ENCODE measurements around the gene GRB7. TPM values are rescaled to one million over a fixed set of nuclear protein-coding genes. Genes with fewer than 3 reads are reported as not detected.

GRB7 gene
- total RNA-seq, 1 experiment from 2014 or later = 1.5 TPM

DNA sequence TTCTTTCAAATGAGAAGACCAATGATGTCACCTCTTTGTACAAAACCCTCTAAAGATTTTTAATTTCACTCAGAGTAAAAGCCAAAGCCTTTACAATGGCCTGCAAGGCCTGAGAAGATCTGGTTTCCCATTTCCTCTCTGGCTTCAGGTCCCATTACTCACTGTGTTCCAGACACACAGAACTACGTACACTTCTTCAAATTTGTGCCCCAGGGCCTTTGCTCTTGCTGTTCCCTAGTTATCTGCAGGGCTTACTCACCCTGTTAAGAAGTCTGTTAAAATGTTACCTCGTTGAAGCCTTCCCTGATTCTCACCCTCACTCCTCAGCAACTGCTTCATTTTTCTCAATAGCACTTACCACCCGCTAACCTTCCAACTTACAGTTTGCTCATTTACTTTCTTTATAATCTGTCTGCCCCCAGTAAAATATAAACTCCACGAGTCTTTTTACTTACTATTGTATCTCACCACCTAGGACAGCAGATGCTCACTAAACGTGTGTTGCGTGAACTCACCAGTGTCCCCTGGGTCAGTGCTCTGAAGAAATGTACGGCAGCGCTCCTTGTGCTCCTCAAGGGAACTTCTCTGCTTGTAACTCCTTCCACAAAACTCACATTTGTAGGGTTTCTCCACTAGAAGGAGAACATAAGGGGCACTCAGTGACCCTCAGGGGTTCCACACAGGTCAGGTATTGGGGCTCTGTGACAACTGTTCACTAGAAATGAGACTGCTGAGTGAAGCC is 50.2 kb downstream of the GRB7 start:
- H3K9me3 ChIP-seq (ENCODE audit: low read length) = no peaks in the 10 kb centered on the region
- no peak overlapping the region for H3K9ac ChIP-seq (ENCODE audit: low read length)
- peaks cover 61% of the 10 kb centered on the region for H3K79me2 ChIP-seq (ENCODE audit: low read length)
- H3K9me2 ChIP-seq (replicated peaks; ENCODE audit: insufficient read depth, low read length) = no peaks in the 10 kb centered on the region
- no peak overlapping the region for H2AFZ ChIP-seq (ENCODE audit: low read length)
- peak overlapping the region; percentile 69 for H3K27ac ChIP-seq (ENCODE audit: low read length)
- H3K27me3 ChIP-seq (ENCODE audit: low read length) = no peaks in the 10 kb centered on the region
- H3K36me3 ChIP-seq (ENCODE audit: insufficient read depth, low read length) = peaks cover 67% of the 10 kb centered on the region
- H3K4me1 ChIP-seq (ENCODE audit: low read length) = peaks cover 42% of the 10 kb centered on the region
- H3K4me3 ChIP-seq (ENCODE audit: low read length) = no peak overlapping the region
- DNase-seq = no peak
- no peak overlapping the region for H3K4me2 ChIP-seq (ENCODE audit: low read depth, low read length, poor library complexity, severe bottlenecking)
- no peaks in the 10 kb centered on the region for H4K20me1 ChIP-seq (ENCODE audit: insufficient read depth, low read depth, low read length)

GRCh38 chr17:39791111-39791992 is 53.6 kb downstream of the GRB7 start:
- Histone ChIP-seq H2AFZ (ENCODE audit: low read length) (no peak overlapping the region), H3K4me1 (ENCODE audit: low read length) (peaks cover 69% of the 10 kb centered on the region), H3K27ac (ENCODE audit: low read length) (peak overlapping the region; percentile 97), H3K4me2 (ENCODE audit: low read depth, low read length, poor library complexity, severe bottlenecking) (no peak overlapping the region), H3K79me2 (ENCODE audit: low read length) (peaks cover 57% of the 10 kb centered on the region), H3K36me3 (ENCODE audit: insufficient read depth, low read length) (peaks cover 54% of the 10 kb centered on the region), H3K27me3 (ENCODE audit: low read length) (no peaks in the 10 kb centered on the region), H3K9me3 (ENCODE audit: low read length) (no peaks in the 10 kb centered on the region), H3K4me3 (ENCODE audit: low read length) (no peak overlapping the region), H3K9ac (ENCODE audit: low read length) (no peak overlapping the region), H3K9me2 (replicated peaks; ENCODE audit: insufficient read depth, low read length) (no peaks in the 10 kb centered on the region), H4K20me1 (ENCODE audit: insufficient read depth, low read depth, low read length) (no peaks in the 10 kb centered on the region)
- DNase-seq = no peak

DNA sequence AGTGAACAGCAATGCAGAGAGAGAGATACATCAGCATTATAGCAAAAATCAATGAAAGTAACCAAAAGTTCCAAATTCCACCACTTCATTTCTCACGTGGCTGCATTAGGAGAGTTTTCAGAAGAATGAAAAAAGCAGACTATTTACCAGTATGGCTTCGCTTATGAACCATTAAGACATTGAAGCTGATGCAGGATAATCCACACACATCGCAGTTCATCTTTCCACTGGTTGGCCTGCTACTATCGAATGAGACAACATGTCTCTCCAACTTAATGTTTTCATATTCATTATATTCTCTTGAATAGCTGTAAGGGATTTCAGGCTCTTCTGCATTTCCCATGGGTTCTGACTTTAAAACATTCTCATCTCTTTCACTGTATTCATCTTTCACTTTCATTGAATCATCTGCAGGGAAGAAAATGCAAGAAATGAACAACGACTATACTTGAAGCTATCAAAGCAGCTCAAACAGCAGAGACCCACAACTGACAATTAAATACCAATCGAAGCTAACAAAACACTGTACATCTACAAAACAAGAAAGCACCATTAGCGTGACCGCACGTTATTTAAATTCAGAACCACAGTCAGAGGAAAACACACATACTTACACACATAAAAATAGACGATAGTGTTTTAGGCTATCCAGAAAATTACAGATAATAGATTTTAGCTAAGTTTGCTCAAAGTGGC is 54.9 kb downstream of the GRB7 start:
- peaks cover 62% of the 10 kb centered on the region for H3K4me1 ChIP-seq (ENCODE audit: low read length)
- peak overlapping the region; percentile 97 for H3K27ac ChIP-seq (ENCODE audit: low read length)
- H3K4me2 ChIP-seq (ENCODE audit: low read depth, low read length, poor library complexity, severe bottlenecking) = peak overlapping the region; percentile 60
- H3K9me3 ChIP-seq (ENCODE audit: low read length) = no peaks in the 10 kb centered on the region
- H3K36me3 ChIP-seq (ENCODE audit: insufficient read depth, low read length) = peaks cover 43% of the 10 kb centered on the region
- no peak overlapping the region for H3K4me3 ChIP-seq (ENCODE audit: low read length)
- no peak overlapping the region for H2AFZ ChIP-seq (ENCODE audit: low read length)
- DNase-seq = no peak
- peak overlapping the region; percentile 62 for H3K9ac ChIP-seq (ENCODE audit: low read length)
- H4K20me1 ChIP-seq (ENCODE audit: insufficient read depth, low read depth, low read length) = no peaks in the 10 kb centered on the region
- H3K79me2 ChIP-seq (ENCODE audit: low read length) = peaks cover 48% of the 10 kb centered on the region
- H3K9me2 ChIP-seq (replicated peaks; ENCODE audit: insufficient read depth, low read length) = no peaks in the 10 kb centered on the region
- no peaks in the 10 kb centered on the region for H3K27me3 ChIP-seq (ENCODE audit: low read length)

- H2AFZ ChIP-seq (ENCODE audit: low read length) = no peak overlapping the region
- H3K36me3 ChIP-seq (ENCODE audit: insufficient read depth, low read length) = peaks cover 36% of the 10 kb centered on the region
- no peaks in the 10 kb centered on the region for H3K9me2 ChIP-seq (replicated peaks; ENCODE audit: insufficient read depth, low read length)
- peak overlapping the region; percentile 97 for H3K27ac ChIP-seq (ENCODE audit: low read length)
- no peaks in the 10 kb centered on the region for H3K27me3 ChIP-seq (ENCODE audit: low read length)
- H4K20me1 ChIP-seq (ENCODE audit: insufficient read depth, low read depth, low read length) = no peaks in the 10 kb centered on the region
- no peaks in the 10 kb centered on the region for H3K9me3 ChIP-seq (ENCODE audit: low read length)
- H3K4me3 ChIP-seq (ENCODE audit: low read length) = 0 out of 2 replicates have a peak overlapping the region, but pooled peaks have one; percentile 1
- peaks cover 48% of the 10 kb centered on the region for H3K79me2 ChIP-seq (ENCODE audit: low read length)
- H3K4me1 ChIP-seq (ENCODE audit: low read length) = peaks cover 62% of the 10 kb centered on the region
- DNase-seq = no peak
- H3K4me2 ChIP-seq (ENCODE audit: low read depth, low read length, poor library complexity, severe bottlenecking) = peak overlapping the region; percentile 60
- peak overlapping the region; percentile 62 for H3K9ac ChIP-seq (ENCODE audit: low read length)
Observed at GRCh38 chr17:39793301-39793872, 55.6 kb downstream of the GRB7 start.

DNA sequence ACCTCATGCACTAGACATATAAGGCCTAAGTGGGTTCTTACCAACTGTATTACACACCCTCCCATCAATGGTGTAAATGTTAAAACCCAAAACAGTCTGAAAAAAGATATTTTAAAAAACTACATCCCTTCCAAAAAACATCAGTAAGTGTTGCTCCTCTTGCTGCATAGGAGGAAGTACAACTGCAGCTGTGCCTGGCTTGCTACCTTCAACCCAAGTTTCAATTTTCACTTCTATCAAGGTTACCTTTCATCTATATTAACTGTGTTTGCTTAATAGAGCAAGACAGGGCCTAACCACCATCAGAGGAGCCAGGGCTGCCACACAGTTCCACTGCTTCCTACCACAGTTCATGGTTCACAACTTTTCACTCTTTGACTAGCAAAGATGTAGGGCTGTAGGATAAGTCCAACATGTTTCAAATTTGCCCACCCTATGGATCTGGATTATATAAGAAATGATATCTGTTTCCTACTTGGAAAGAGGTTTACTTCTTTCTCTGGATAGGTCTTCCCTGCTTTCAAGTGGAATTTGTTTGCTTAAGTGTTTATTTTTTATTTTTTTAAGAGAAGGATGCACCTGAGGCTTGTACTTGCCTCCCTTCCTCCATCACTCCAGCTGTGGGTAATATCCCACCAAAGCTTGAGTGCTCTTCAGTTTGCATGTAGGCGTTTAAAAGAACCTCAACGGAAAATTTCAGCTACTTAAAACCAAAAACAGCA is 56.7 kb downstream of the GRB7 start:
- peaks cover 66% of the 10 kb centered on the region for H3K4me1 ChIP-seq (ENCODE audit: low read length)
- H3K9me2 ChIP-seq (replicated peaks; ENCODE audit: insufficient read depth, low read length) = no peaks in the 10 kb centered on the region
- peaks cover 53% of the 10 kb centered on the region for H3K79me2 ChIP-seq (ENCODE audit: low read length)
- H3K9ac ChIP-seq (ENCODE audit: low read length) = peak overlapping the region; percentile 62
- no peaks in the 10 kb centered on the region for H3K9me3 ChIP-seq (ENCODE audit: low read length)
- H4K20me1 ChIP-seq (ENCODE audit: insufficient read depth, low read depth, low read length) = no peaks in the 10 kb centered on the region
- H3K27me3 ChIP-seq (ENCODE audit: low read length) = no peaks in the 10 kb centered on the region
- DNase-seq = peak; percentile 86
- peaks cover 32% of the 10 kb centered on the region for H3K36me3 ChIP-seq (ENCODE audit: insufficient read depth, low read length)
- peak overlapping the region; percentile 17 for H3K4me3 ChIP-seq (ENCODE audit: low read length)
- H3K4me2 ChIP-seq (ENCODE audit: low read depth, low read length, poor library complexity, severe bottlenecking) = peak overlapping the region; percentile 60
- no peak overlapping the region for H2AFZ ChIP-seq (ENCODE audit: low read length)
- H3K27ac ChIP-seq (ENCODE audit: low read length) = peak overlapping the region; percentile 97

Small RNA genes within 50 kb of the gene (small RNA-seq; reads per million reads assigned to genes)
- not detected for gene MIR4728

Other genes with a start within 250 kb of the GRB7 start
- gene NEUROD2, start 130.0 kb upstream of the GRB7 start, total RNA-seq (2014; rRNA removed; shearing (Covaris generic); ENCODE audit: low replicate concordance) = not detected in 2 replicates
- not detected in 2 replicates for gene PPP1R1B, start 111.0 kb upstream of the GRB7 start, total RNA-seq (2014; rRNA removed; shearing (Covaris generic); ENCODE audit: low replicate concordance)
- gene STARD3, start 100.8 kb upstream of the GRB7 start, total RNA-seq (2014; rRNA removed; shearing (Covaris generic); ENCODE audit: low replicate concordance) = 42.9 and 43.5 TPM in 2 replicates
- gene TCAP, start 72.6 kb upstream of the GRB7 start, total RNA-seq (2014; rRNA removed; shearing (Covaris generic); ENCODE audit: low replicate concordance) = 1.5 and 1.9 TPM in 2 replicates
- gene PNMT, start 69.5 kb upstream of the GRB7 start, total RNA-seq (2014; rRNA removed; shearing (Covaris generic); ENCODE audit: low replicate concordance) = 6.8 TPM in 1 of 2 replicates, not detected in the other
- gene PGAP3, start 49.9 kb upstream of the GRB7 start, total RNA-seq (2014; rRNA removed; shearing (Covaris generic); ENCODE audit: low replicate concordance) = 10.6 and 20.2 TPM in 2 replicates
- 7.3 and 10.9 TPM in 2 replicates for gene ERBB2, start 37.9 kb upstream of the GRB7 start, total RNA-seq (2014; rRNA removed; shearing (Covaris generic); ENCODE audit: low replicate concordance)
- gene MIEN1, start 7.4 kb upstream of the GRB7 start, total RNA-seq (2014; rRNA removed; shearing (Covaris generic); ENCODE audit: low replicate concordance) = 77.8 and 78.6 TPM in 2 replicates
- 83.0 and 137 TPM in 2 replicates for gene IKZF3, start 126.4 kb downstream of the GRB7 start, total RNA-seq (2014; rRNA removed; shearing (Covaris generic); ENCODE audit: low replicate concordance)
- gene ZPBP2, start 130.3 kb downstream of the GRB7 start, total RNA-seq (2014; rRNA removed; shearing (Covaris generic); ENCODE audit: low replicate concordance) = 3.9 and 10.4 TPM in 2 replicates
- 14.8 and 21.3 TPM in 2 replicates for gene GSDMB, start 180.7 kb downstream of the GRB7 start, total RNA-seq (2014; rRNA removed; shearing (Covaris generic); ENCODE audit: low replicate concordance)
- gene ORMDL3, start 189.7 kb downstream of the GRB7 start, total RNA-seq (2014; rRNA removed; shearing (Covaris generic); ENCODE audit: low replicate concordance) = 41.4 and 46.8 TPM in 2 replicates
- gene LRRC3C, start 189.8 kb downstream of the GRB7 start, total RNA-seq (2014; rRNA removed; shearing (Covaris generic); ENCODE audit: low replicate concordance) = 0.86 TPM in 1 of 2 replicates, not detected in the other
- gene GSDMA, start 225.1 kb downstream of the GRB7 start, total RNA-seq (2014; rRNA removed; shearing (Covaris generic); ENCODE audit: low replicate concordance) = not detected in 2 replicates
- gene PSMD3, start 242.9 kb downstream of the GRB7 start, total RNA-seq (2014; rRNA removed; shearing (Covaris generic); ENCODE audit: low replicate concordance) = 87.1 and 126 TPM in 2 replicates

Data from Karpas-422 (cell line).